ENCODE results near the gene MTFP1. TPM values are rescaled to one million over a fixed set of nuclear protein-coding genes. Genes with fewer than 3 reads are reported as not detected.
A peak's percentile ranks its signal among the peaks of the same experiment; 100 is the strongest.

The MTFP1 gene
- total RNA-seq, 2 donors from 2014 or later, result 25.9 to 30.8 TPM

DNA sequence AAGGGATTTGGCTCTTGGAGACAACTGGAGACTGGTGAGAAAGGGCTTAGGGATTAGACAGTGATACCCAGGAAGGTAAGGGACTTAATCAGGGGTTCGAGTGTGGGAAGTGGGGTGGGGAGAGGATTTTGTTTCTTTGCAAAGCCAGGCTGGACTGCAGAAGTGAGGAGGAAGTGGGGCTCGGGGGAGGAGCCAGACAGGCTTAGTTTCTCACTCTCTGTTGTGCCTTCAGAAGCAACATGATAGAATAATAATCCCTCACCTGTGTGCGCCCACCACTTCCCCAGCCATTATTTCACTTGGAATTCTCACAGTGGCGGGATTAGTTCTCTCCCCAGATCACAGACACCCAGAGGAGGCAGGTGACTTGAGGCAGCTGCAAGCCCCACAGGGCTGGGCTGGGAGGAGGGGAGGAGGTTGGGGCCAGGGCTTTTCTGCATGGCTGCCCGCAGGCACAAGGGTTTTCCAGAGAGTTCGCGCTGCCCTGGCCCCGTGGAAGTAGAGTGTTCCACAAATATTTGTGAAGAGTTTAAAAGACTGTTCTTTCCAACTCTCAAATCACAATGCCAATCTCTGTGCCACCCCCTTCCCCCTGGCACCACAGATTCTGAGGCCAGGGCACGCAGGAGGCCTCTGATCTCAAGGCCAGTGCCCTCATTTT lies 32.8 kb upstream of the MTFP1 start:
- Histone ChIP-seq H3K36me3 (ENCODE audit: control insufficient read depth, insufficient read depth, low read length) (no peaks in the 10 kb centered on the region), H3K9me3 (ENCODE audit: control insufficient read depth, low read length) (peaks cover 3% of the 10 kb centered on the region), H3K27me3 (ENCODE audit: control insufficient read depth, insufficient read depth, low read length, poor library complexity, severe bottlenecking) (peaks cover 9% of the 10 kb centered on the region), H3K9ac (ENCODE audit: extremely low read depth, low read length, poor library complexity, severe bottlenecking) (peak overlapping the region; percentile 4), H3K4me3 (ENCODE audit: low read length) (no peak overlapping the region), H3K4me1 (ENCODE audit: control insufficient read depth, insufficient read depth, low read length) (peaks cover 11% of the 10 kb centered on the region), H3K27ac (ENCODE audit: low read depth, low read length) (no peak overlapping the region)
- WGBS, 2 experiments (ENCODE audit: insufficient coverage in 1 of 2, insufficient read length in 1 of 2), result 67% methylated on average over 9 of the region's 9 CpGs; no CpG with 5 or more reads in 1 of the 2 experiments
- Mint-ChIP-seq H3K4me1 (peaks cover 26% of the 10 kb centered on the region), H3K4me3 (no peak overlapping the region), H3K27me3 (ENCODE audit: insufficient read depth) (peaks cover 25% of the 10 kb centered on the region), H3K36me3 (ENCODE audit: low read depth) (no peaks in the 10 kb centered on the region), H3K27ac (peak overlapping the region; percentile 64), H3K9me3 (peaks cover 12% of the 10 kb centered on the region)
- TF ChIP-seq, protein P1, sequence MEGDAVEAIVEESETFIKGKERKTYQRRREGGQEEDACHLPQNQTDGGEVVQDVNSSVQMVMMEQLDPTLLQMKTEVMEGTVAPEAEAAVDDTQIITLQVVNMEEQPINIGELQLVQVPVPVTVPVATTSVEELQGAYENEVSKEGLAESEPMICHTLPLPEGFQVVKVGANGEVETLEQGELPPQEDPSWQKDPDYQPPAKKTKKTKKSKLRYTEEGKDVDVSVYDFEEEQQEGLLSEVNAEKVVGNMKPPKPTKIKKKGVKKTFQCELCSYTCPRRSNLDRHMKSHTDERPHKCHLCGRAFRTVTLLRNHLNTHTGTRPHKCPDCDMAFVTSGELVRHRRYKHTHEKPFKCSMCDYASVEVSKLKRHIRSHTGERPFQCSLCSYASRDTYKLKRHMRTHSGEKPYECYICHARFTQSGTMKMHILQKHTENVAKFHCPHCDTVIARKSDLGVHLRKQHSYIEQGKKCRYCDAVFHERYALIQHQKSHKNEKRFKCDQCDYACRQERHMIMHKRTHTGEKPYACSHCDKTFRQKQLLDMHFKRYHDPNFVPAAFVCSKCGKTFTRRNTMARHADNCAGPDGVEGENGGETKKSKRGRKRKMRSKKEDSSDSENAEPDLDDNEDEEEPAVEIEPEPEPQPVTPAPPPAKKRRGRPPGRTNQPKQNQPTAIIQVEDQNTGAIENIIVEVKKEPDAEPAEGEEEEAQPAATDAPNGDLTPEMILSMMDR (conservative IDR thresholded peaks at IDR 0.05), result no peak
- peak; percentile 69 for DNase-seq

DNA sequence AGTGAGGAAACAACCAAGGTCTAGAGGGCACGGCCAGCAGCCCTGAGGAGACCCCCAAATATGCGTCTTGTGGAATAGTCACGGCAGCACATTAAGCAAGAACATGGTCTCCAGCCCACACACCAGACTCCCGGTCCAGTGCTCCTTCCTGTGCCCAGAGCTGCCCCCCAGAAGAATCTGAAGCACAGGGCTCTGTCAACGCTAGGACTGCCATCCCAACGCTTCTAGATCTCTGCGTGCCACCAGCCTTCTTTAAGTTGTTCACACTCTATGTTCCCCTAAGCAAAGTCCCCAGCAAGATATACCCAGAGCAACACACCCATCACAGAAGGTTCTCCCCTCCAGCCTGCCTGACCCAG lies 32.3 kb upstream of the MTFP1 start:
- peaks cover 11% of the 10 kb centered on the region for H3K27me3 ChIP-seq (ENCODE audit: control insufficient read depth, insufficient read depth, low read length, poor library complexity, severe bottlenecking)
- Mint-ChIP-seq H3K27ac (peak overlapping the region; percentile 64), H3K4me3 (no peak overlapping the region), H3K9me3 (peaks cover 12% of the 10 kb centered on the region), H3K27me3 (ENCODE audit: insufficient read depth) (peaks cover 31% of the 10 kb centered on the region), H3K4me1 (peaks cover 31% of the 10 kb centered on the region), H3K36me3 (ENCODE audit: low read depth) (no peaks in the 10 kb centered on the region)
- no peak for DNase-seq
- TF ChIP-seq, protein P1 (conservative IDR thresholded peaks at IDR 0.05), result no peak
- H3K27ac ChIP-seq (ENCODE audit: low read depth, low read length), result no peak overlapping the region
- peaks cover 11% of the 10 kb centered on the region for H3K4me1 ChIP-seq (ENCODE audit: control insufficient read depth, insufficient read depth, low read length)
- H3K9ac ChIP-seq (ENCODE audit: extremely low read depth, low read length, poor library complexity, severe bottlenecking), result no peak overlapping the region
- no peaks in the 10 kb centered on the region for H3K36me3 ChIP-seq (ENCODE audit: control insufficient read depth, insufficient read depth, low read length)
- WGBS, 2 experiments (ENCODE audit: insufficient coverage in 1 of 2, insufficient read length in 1 of 2), result 82 to 100% methylated on average over 2 to 7 of the region's 7 CpGs
- peaks cover 3% of the 10 kb centered on the region for H3K9me3 ChIP-seq (ENCODE audit: control insufficient read depth, low read length)
- no peak overlapping the region for H3K4me3 ChIP-seq (ENCODE audit: low read length)

DNA sequence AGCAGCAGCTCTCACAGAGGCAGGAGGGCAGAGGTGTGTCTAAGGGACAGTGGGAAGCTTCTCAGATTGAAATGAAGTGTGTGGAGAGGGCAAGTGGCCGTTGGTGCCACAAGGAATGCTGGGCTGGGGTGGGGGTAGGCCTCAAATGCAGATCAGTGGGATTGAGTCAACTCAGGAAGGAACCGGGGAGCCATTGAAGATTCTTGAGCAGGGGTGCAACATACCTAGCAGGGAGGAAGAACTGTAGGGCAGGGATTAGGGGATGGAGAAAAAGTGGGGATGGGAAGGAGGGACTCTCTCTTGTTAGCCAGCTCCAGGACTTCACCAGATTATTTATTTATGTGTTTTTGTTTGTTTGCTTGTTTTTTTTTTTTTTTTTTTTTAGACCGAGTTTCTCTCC lies 31.7 kb upstream of the MTFP1 start:
- WGBS, 2 experiments (ENCODE audit: insufficient coverage in 1 of 2, insufficient read length in 1 of 2), result 73 to 81% methylated on average over 2 to 3 of the region's 3 CpGs
- H3K4me1 Mint-ChIP-seq, result peaks cover 37% of the 10 kb centered on the region

More for the DNA sequence above, 31.7 kb upstream of the MTFP1 start:
- Mint-ChIP-seq H3K27ac (peak overlapping the region; percentile 64), H3K9me3 (peaks cover 12% of the 10 kb centered on the region), H3K36me3 (ENCODE audit: low read depth) (no peaks in the 10 kb centered on the region), H3K4me3 (no peak overlapping the region), H3K27me3 (ENCODE audit: insufficient read depth) (peaks cover 36% of the 10 kb centered on the region)
- TF ChIP-seq, protein P1 (conservative IDR thresholded peaks at IDR 0.05), result no peak
- Histone ChIP-seq H3K4me1 (ENCODE audit: control insufficient read depth, insufficient read depth, low read length) (peaks cover 14% of the 10 kb centered on the region), H3K27ac (ENCODE audit: low read depth, low read length) (no peak overlapping the region), H3K36me3 (ENCODE audit: control insufficient read depth, insufficient read depth, low read length) (no peaks in the 10 kb centered on the region), H3K9ac (ENCODE audit: extremely low read depth, low read length, poor library complexity, severe bottlenecking) (no peak overlapping the region), H3K27me3 (ENCODE audit: control insufficient read depth, insufficient read depth, low read length, poor library complexity, severe bottlenecking) (peaks cover 15% of the 10 kb centered on the region), H3K4me3 (ENCODE audit: low read length) (no peak overlapping the region), H3K9me3 (ENCODE audit: control insufficient read depth, low read length) (peaks cover 3% of the 10 kb centered on the region)
- DNase-seq, result no peak

Data from endodermal cell (in vitro differentiated cells).